ENCODE measurements around the gene DCAF17.

DCAF17 gene

DNA sequence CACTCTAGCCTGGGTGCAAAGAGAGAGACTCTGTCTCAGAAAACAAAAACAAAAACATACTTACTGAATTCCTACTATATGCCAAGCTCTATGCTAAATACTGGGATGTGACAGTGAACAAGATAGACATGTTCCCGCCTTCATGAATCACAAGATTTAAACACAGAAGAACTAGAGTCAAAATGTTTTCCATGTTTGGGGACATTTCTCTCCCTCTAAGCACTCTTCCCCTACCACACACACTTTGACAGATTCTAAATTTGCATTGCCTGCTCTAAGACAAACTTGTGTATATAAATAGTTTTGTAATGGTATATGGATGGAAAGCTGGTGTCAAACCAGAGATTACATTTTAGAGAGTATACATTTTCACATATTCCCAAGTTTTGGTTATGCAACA, 99.3 kb downstream of the DCAF17 start:
- TF ChIP-seq, protein P1, sequence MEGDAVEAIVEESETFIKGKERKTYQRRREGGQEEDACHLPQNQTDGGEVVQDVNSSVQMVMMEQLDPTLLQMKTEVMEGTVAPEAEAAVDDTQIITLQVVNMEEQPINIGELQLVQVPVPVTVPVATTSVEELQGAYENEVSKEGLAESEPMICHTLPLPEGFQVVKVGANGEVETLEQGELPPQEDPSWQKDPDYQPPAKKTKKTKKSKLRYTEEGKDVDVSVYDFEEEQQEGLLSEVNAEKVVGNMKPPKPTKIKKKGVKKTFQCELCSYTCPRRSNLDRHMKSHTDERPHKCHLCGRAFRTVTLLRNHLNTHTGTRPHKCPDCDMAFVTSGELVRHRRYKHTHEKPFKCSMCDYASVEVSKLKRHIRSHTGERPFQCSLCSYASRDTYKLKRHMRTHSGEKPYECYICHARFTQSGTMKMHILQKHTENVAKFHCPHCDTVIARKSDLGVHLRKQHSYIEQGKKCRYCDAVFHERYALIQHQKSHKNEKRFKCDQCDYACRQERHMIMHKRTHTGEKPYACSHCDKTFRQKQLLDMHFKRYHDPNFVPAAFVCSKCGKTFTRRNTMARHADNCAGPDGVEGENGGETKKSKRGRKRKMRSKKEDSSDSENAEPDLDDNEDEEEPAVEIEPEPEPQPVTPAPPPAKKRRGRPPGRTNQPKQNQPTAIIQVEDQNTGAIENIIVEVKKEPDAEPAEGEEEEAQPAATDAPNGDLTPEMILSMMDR (IDR thresholded peaks at IDR 0.05; ENCODE audit: low read depth, low read length), result no peak
- H3K4me3 ChIP-seq (replicated peaks in 1 of 2; ENCODE audit: low read depth in 2 of 2, low read length in 2 of 2), result no peak overlapping the region

More for the DNA sequence above, 99.3 kb downstream of the DCAF17 start:
- DNase-seq (ENCODE audit: low read depth in 2 of 2), result no peak

Measured in cardiac fibroblast (primary cell).